Activated CD4-positive, alpha-beta memory T cell treated with anti-CD3 and anti-CD28 coated beads, Interleukin-2, amount 10 ng/mL, durations not matched to agents 7 days and 5 days (primary cell): ENCODE data around the gene C20orf141. TPM values are rescaled to one million over a fixed set of nuclear protein-coding genes. Genes with fewer than 3 reads are reported as not detected.

Source experiments
- CTCF ChIA-PET: fragments of 350-600 bp; sonication (Branson Sonifier 250); formaldehyde crosslinking; loops from one replicate; lab custom pipeline; 2021; ENCODE audit warnings: antibody characterized with exemption, inconsistent platforms; lab: Charles Lee
- POLR2A ChIA-PET: fragments of 350-600 bp; sonication (Branson Sonifier 250); formaldehyde crosslinking; loops from one replicate; lab custom pipeline; 2021; ENCODE audit warnings: antibody characterized with exemption; lab: Charles Lee
- DNase-seq: peaks from one replicate; pipeline ENCODE4 v3.0.0-alpha.2; 2020
- H3K27ac Mint-ChIP-seq: one replicate; pipeline ENCODE4 v1.8.0; 2021; ENCODE audit warnings: mild to moderate bottlenecking, mixed read lengths
- H3K27me3 Mint-ChIP-seq: one replicate; pipeline ENCODE4 v1.8.0; 2021; ENCODE audit warnings: mixed read lengths
- H3K36me3 Mint-ChIP-seq: one replicate; pipeline ENCODE4 v1.8.0; 2021; ENCODE audit warnings: low read depth, mixed read lengths
- H3K4me1 Mint-ChIP-seq: one replicate; pipeline ENCODE4 v1.8.0; 2021; ENCODE audit warnings: mixed read lengths
- H3K4me3 Mint-ChIP-seq: one replicate; pipeline ENCODE4 v1.8.0; 2021; ENCODE audit warnings: mild to moderate bottlenecking, mixed read lengths
- H3K9me3 Mint-ChIP-seq: one replicate; pipeline ENCODE4 v1.8.0; 2021; ENCODE audit warnings: mixed read lengths
- total RNA-seq, 2 experiments: library from RNA; stranded (reverse); gene quantifications; one replicate each; pipeline ENCODE4 v1.2.3, GENCODE V29; 2021

Gene C20orf141
- total RNA-seq, 2 experiments from 2014 or later = not detected

- H3K27me3 Mint-ChIP-seq = no peaks in the 10 kb centered on the region
- H3K4me3 Mint-ChIP-seq = no peak overlapping the region
- H3K9me3 Mint-ChIP-seq = no peaks in the 10 kb centered on the region
- POLR2A ChIA-PET = no interaction called here
- no peak overlapping the region for H3K27ac Mint-ChIP-seq
- H3K4me1 Mint-ChIP-seq = peaks cover 13% of the 10 kb centered on the region
- CTCF ChIA-PET = no interaction called here
- peaks cover 3% of the 10 kb centered on the region for H3K36me3 Mint-ChIP-seq
- DNase-seq = no peak
Observed at GRCh38 chr20:2837221-2837960, 22.6 kb downstream of the C20orf141 start.

- Mint-ChIP-seq H3K36me3 (peaks cover 3% of the 10 kb centered on the region), H3K27me3 (no peaks in the 10 kb centered on the region), H3K4me3 (no peak overlapping the region), H3K27ac (no peak overlapping the region), H3K9me3 (no peaks in the 10 kb centered on the region), H3K4me1 (peaks cover 13% of the 10 kb centered on the region)
- POLR2A ChIA-PET = no interaction called here
- CTCF ChIA-PET = no interaction called here
- DNase-seq = no peak
Observed at GRCh38 chr20:2838170-2838797, 23.5 kb downstream of the C20orf141 start.

- Mint-ChIP-seq H3K4me1 (peaks cover 14% of the 10 kb centered on the region), H3K27me3 (no peaks in the 10 kb centered on the region), H3K9me3 (no peaks in the 10 kb centered on the region), H3K27ac (peak overlapping the region; percentile 80), H3K4me3 (peak overlapping the region; percentile 74), H3K36me3 (peaks cover 3% of the 10 kb centered on the region)
- ChIA-PET POLR2A (interaction anchor here (1.0 to 3.1 kb wide), 6 partner anchors 17 to 187 kb away, joined by 4 to 23 read pairs (median 10); partner anchors contain the start of genes IDH3B, NOP56 and PTPRA), CTCF (interaction anchor here (1.5 kb wide), 1 partner anchor 37 kb away, joined by 3 read pairs; no protein-coding TSS in a partner anchor)
- DNase-seq = no peak
Observed at GRCh38 chr20:2838847-2839671, 24.3 kb downstream of the C20orf141 start.

- POLR2A ChIA-PET = interaction anchor here (0.5 to 3.1 kb wide), 9 partner anchors 18 to 419 kb away, joined by 4 to 23 read pairs (median 7); partner anchors contain the start of genes FASTKD5, IDH3B, NOP56 and PTPRA
- Mint-ChIP-seq H3K36me3 (peaks cover 3% of the 10 kb centered on the region), H3K4me1 (peaks cover 18% of the 10 kb centered on the region), H3K27me3 (no peaks in the 10 kb centered on the region), H3K27ac (peak overlapping the region; percentile 80), H3K4me3 (peak overlapping the region; percentile 74), H3K9me3 (no peaks in the 10 kb centered on the region)
- CTCF ChIA-PET = interaction anchor here (1.5 kb wide), 1 partner anchor 36 kb away, joined by 3 read pairs; no protein-coding TSS in a partner anchor
- DNase-seq = no peak
Observed at GRCh38 chr20:2839732-2840137, 24.9 kb downstream of the C20orf141 start.

GRCh38 chr20:2840138-2840966 lies 25.6 kb downstream of the C20orf141 start, which contains the start of the genes PCED1A and VPS16:
Gene PCED1A, minus strand, starts transcription at chr20:2840655. Its CDS starts 743 bp downstream, at chr20:2839912.
Gene VPS16, plus strand, starts transcription at chr20:2840745. Its CDS starts 30 bp downstream, at chr20:2840775.
- Mint-ChIP-seq H3K4me1 (peaks cover 23% of the 10 kb centered on the region), H3K4me3 (peak within 1 kb of the TSS; percentile 83), H3K27me3 (no peaks in the 10 kb centered on the region), H3K9me3 (no peaks in the 10 kb centered on the region), H3K36me3 (peaks cover 3% of the 10 kb centered on the region), H3K27ac (peak within 1 kb of the TSS; percentile 80)
- peak; percentile 89 for DNase-seq
- CTCF ChIA-PET = interaction anchor here (0.6 to 1.5 kb wide), 2 partner anchors 35 to 329 kb away, joined by 3 to 5 read pairs; no protein-coding TSS in a partner anchor
- POLR2A ChIA-PET = interaction anchor here (0.5 to 3.1 kb wide), 12 partner anchors 9 to 418 kb away, joined by 3 to 23 read pairs (median 6); partner anchors contain the start of genes FASTKD5, IDH3B, NOP56 and PTPRA

GRCh38 chr20:2840967-2841531 lies 26.3 kb downstream of the C20orf141 start:
- ChIA-PET POLR2A (interaction anchor here (0.9 to 3.1 kb wide), 9 partner anchors 8 to 318 kb away, joined by 3 to 23 read pairs (median 6); partner anchors contain the start of genes FASTKD5, NOP56, PTPRA and UBOX5), CTCF (interaction anchor here (0.6 to 1.5 kb wide), 2 partner anchors 35 to 328 kb away, joined by 3 to 5 read pairs; no protein-coding TSS in a partner anchor)
- DNase-seq = peak; percentile 56
- Mint-ChIP-seq H3K4me1 (peaks cover 26% of the 10 kb centered on the region), H3K36me3 (peaks cover 3% of the 10 kb centered on the region), H3K9me3 (no peaks in the 10 kb centered on the region), H3K27ac (peak overlapping the region; percentile 73), H3K27me3 (no peaks in the 10 kb centered on the region), H3K4me3 (peak overlapping the region; percentile 83)

GRCh38 chr20:2845607-2846006 lies 30.8 kb downstream of the C20orf141 start:
- H3K4me3 Mint-ChIP-seq = no peak overlapping the region
- no peak overlapping the region for H3K27ac Mint-ChIP-seq
- CTCF ChIA-PET = no interaction called here
- peaks cover 10% of the 10 kb centered on the region for H3K36me3 Mint-ChIP-seq
- peaks cover 23% of the 10 kb centered on the region for H3K4me1 Mint-ChIP-seq
- DNase-seq = no peak
- no peaks in the 10 kb centered on the region for H3K9me3 Mint-ChIP-seq
- no peaks in the 10 kb centered on the region for H3K27me3 Mint-ChIP-seq
- POLR2A ChIA-PET = interaction anchor here (0.6 kb wide), 1 partner anchor 197 kb away, joined by 3 read pairs; no protein-coding TSS in a partner anchor

- no peaks in the 10 kb centered on the region for H3K9me3 Mint-ChIP-seq
- no peak overlapping the region for H3K27ac Mint-ChIP-seq
- no peak overlapping the region for H3K4me3 Mint-ChIP-seq
- DNase-seq = no peak
- CTCF ChIA-PET = no interaction called here
- peaks cover 10% of the 10 kb centered on the region for H3K36me3 Mint-ChIP-seq
- POLR2A ChIA-PET = no interaction called here
- H3K4me1 Mint-ChIP-seq = peaks cover 21% of the 10 kb centered on the region
- H3K27me3 Mint-ChIP-seq = no peaks in the 10 kb centered on the region
Observed at GRCh38 chr20:2846698-2847097, 31.9 kb downstream of the C20orf141 start.

GRCh38 chr20:2847802-2848201 lies 33.0 kb downstream of the C20orf141 start:
- peaks cover 32% of the 10 kb centered on the region for H3K4me1 Mint-ChIP-seq
- ChIA-PET POLR2A (no interaction called here), CTCF (no interaction called here)
- H3K36me3 Mint-ChIP-seq = peaks cover 10% of the 10 kb centered on the region
- H3K27ac Mint-ChIP-seq = no peak overlapping the region
- DNase-seq = no peak
- no peaks in the 10 kb centered on the region for H3K27me3 Mint-ChIP-seq
- no peak overlapping the region for H3K4me3 Mint-ChIP-seq
- H3K9me3 Mint-ChIP-seq = no peaks in the 10 kb centered on the region

- no peak for DNase-seq
- CTCF ChIA-PET = interaction anchor here (1.1 to 1.4 kb wide), 3 partner anchors 9 to 136 kb away, joined by 3 to 4 read pairs (median 3); no protein-coding TSS in a partner anchor
- no peaks in the 10 kb centered on the region for H3K27me3 Mint-ChIP-seq
Observed at GRCh38 chr20:2849529-2849928, 34.7 kb downstream of the C20orf141 start.

GRCh38 chr20:2851086-2851485 lies 36.3 kb downstream of the C20orf141 start:
- Mint-ChIP-seq H3K4me1 (peaks cover 26% of the 10 kb centered on the region), H3K27me3 (no peaks in the 10 kb centered on the region), H3K9me3 (no peaks in the 10 kb centered on the region), H3K36me3 (peaks cover 10% of the 10 kb centered on the region), H3K27ac (peak overlapping the region; percentile 57), H3K4me3 (no peak overlapping the region)
- ChIA-PET CTCF (interaction anchor here (0.8 to 1.3 kb wide), 3 partner anchors 15 to 138 kb away, joined by 3 to 8 read pairs (median 4); no protein-coding TSS in a partner anchor), POLR2A (interaction anchor here (0.8 to 1.5 kb wide), 3 partner anchors 8 to 227 kb away, joined by 3 to 5 read pairs (median 4); partner anchors contain the start of gene PTPRA)
- DNase-seq = no peak

More at GRCh38 chr20:2849529-2849928, 34.7 kb downstream of the C20orf141 start:
- H3K27ac Mint-ChIP-seq = no peak overlapping the region
- no peaks in the 10 kb centered on the region for H3K9me3 Mint-ChIP-seq
- H3K36me3 Mint-ChIP-seq = peaks cover 10% of the 10 kb centered on the region
- H3K4me3 Mint-ChIP-seq = no peak overlapping the region
- peaks cover 36% of the 10 kb centered on the region for H3K4me1 Mint-ChIP-seq
- POLR2A ChIA-PET = interaction anchor here (0.6 to 1.6 kb wide), 3 partner anchors 9 to 86 kb away, joined by 3 to 5 read pairs (median 3); partner anchors contain the start of genes PCED1A and VPS16
